ENCODE data around the gene ECE2.
A peak's percentile ranks its signal among the peaks of the same experiment; 100 is the strongest.

Gene ECE2

DNA sequence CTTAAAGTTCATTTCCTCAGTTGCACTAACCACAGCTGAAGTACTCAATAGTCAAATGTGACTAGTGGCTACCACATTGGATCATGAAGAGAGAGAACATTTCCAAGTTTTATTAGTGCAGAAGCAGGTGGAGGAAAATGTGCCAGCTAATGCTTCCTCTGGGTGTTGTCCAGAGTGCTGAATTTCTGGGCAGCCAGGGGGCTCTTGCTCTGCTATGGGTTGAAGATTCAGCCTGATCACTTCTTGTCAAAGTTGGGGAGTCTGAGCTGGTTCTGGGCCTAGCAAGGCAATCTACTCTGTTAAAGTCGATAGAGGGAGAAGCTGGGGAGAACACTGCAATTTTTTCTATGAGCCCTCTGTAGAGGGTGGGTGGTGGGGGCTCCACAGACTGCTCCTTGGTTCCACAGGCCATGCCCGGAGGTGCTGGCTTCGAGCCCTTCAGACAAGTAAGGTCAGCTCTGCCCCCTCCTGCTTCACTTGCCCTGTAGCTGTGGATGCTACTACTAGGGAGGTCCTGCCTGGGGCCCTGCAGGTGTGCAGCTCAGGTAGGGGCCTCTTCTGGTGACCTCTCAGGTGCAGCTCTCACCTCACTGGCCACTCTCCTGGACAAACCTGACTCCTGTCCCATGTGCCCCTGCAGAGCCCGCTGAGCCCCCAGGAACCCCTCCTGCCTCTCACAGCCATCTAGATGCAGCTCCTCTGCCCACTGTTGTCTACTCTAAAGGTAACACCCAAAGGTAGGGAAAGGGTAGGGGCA lies 35.3 kb upstream of the ECE2 start:
- FAIRE-seq, result no peak
- DNase-seq (ENCODE audit: low spot score), result no peak

DNA sequence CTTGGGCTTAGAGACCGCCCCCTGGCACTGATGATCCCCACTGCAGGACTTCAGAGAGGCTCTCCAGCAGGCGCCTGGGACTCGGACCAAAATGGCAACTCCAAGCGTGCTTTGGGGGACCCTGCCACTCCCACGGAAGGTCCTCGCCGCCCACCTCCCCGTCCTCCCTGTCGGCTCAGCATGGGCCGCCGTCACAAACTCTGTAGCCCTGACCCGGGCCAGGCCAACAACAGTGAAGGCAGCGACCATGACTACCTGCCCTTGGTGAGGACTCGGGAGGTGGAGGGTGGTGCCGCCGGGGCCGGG lies 34.7 kb upstream of the ECE2 start:
- no peak for FAIRE-seq
- DNase-seq (ENCODE audit: low spot score), result no peak

DNA sequence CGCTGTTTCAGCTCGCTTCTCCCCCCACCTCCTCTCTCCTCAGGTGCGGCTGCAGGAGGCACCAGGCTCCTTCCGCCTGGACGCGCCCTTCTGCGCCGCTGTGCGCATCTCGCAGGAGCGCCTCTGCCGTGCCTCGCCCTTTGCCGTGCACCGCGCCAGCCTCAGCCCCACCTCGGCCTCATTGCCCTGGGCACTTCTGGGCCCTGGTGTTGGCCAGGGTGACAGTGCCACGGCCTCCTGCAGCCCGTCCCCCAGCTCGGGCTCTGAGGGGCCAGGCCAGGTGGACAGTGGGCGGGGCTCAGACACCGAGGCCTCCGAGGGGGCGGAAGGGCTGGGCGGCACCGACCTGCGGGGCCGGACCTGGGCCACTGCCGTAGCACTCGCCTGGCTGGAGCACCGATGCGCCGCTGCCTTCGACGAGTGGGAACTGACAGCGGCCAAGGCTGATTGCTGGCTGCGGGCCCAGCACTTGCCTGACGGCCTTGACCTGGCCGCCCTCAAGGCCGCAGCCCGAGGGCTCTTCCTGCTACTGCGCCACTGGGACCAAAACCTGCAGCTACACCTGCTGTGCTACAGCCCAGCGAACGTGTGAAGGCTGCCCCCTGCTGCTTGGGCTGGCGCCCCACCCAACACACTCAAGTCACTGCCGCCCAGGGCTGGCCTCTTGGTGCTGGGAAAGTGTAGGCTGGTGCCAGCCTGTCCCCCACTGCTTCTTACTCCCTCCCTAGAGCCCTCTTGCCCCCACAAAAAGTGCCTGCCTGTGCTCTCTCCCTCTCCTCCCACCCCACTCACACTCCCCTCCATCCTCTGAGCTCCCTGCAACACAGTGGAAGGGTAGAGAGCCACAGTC lies 34.1 kb upstream of the ECE2 start:
- no peak for FAIRE-seq
- DNase-seq (ENCODE audit: low spot score), result no peak

GRCh38 chr3:184242297-184242685 lies 33.5 kb upstream of the ECE2 start:
- DNase-seq (ENCODE audit: low spot score) (no peak), FAIRE-seq (no peak)

DNA sequence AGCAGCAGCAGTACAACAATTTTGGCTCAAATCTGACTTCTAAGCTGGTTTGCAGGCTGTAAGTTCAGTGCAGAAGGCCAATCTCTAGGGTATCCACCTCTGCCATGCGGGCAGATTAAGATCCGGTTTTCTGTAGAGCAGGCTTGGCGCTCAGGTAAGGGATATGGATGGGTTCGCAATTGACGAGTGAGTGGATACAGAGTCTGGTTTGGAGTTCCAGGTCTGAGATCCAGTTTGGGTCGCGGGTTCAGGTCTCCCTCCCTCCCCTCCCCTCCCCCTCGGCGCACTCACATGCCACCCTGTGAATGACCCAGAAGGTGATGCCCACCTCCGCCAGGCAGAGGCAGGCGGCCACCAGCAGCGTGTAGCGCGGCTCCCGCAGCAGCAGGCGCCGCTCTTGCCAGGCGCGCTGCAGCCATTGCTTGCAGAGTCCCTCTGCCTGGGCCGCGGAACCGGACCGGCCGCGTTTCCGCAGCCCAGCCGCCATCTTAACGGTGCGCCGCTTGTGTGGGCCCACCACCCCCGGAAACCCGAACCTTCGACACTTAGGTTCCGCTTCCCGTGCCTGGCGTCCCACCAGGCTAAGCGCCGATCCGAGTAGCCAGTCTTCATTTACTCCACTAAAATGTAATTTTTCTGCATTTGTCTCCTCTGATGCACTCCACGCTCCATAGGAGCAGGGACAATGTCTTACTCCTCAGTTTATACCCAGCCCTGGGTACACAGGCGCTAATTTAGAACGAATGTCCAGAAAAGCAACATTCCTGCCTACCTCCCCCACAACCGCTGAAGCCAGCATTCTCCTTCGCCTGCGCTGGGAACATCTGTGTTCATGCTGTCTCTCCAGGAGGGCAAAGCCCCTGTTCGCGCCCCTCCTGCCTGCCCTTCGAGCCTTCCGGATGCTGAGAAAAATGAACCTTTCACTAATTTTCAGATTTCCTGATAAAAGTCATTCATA lies 27.1 kb upstream of the ECE2 start, which contains the start of gene ALG3:
Gene ALG3, minus strand, starts transcription at position 509 of the 958 bp plus-strand sequence. Its CDS starts 22 bp downstream, at position 487.
- peak; percentile 80 for DNase-seq (ENCODE audit: low spot score)
- FAIRE-seq, result no peak

DNA sequence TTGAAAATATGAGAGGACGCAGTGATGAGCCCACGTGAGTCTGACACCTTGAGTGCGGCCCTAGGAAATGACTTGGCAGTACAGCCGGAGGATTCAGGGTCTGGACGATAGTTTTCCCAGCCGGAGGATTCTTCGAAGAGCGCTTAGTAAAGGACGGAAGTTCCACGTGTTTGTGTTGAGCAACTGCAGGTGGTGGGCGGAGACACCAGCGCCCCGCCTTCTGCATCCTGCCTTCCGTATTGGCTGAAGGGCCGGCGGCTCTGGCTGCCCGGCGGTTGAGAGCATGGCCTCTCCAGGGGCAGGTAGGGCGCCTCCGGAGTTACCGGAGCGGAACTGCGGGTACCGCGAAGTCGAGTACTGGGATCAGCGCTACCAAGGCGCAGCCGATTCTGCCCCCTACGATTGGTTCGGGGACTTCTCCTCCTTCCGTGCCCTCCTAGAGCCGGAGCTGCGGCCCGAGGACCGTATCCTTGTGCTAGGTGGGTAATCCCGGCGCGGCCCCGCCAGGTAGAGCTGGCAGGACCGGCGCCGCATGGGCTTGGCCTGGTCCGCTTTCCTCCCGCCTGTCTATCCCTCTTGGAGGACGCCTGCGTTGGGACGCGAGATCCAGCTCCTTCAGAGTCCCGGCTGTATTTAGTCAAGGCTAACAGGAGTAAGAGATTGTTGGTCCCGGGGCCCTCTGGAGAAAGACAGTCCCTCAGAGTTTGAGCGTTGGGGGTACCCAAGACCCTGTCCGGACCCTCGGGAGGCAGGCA lies 26.2 kb upstream of the ECE2 start, which contains the start of gene EEF1AKMT4:
Gene EEF1AKMT4, plus strand, starts transcription at position 261 of the 755 bp plus-strand sequence. Its CDS starts 23 bp downstream, at position 284.
- peak; percentile 63 for FAIRE-seq

GRCh38 chr3:184250167-184250828 lies 25.5 kb upstream of the ECE2 start:
- FAIRE-seq (no peak), DNase-seq (ENCODE audit: low spot score) (peak; percentile 86)

More for the DNA sequence above, 26.2 kb upstream of the ECE2 start, which contains the start of gene EEF1AKMT4:
- peak; percentile 97 for DNase-seq (ENCODE audit: low spot score)

GRCh38 chr3:184255291-184256039 lies 20.4 kb upstream of the ECE2 start:
- FAIRE-seq (peak; percentile 48), DNase-seq (ENCODE audit: low spot score) (no peak)

DNA sequence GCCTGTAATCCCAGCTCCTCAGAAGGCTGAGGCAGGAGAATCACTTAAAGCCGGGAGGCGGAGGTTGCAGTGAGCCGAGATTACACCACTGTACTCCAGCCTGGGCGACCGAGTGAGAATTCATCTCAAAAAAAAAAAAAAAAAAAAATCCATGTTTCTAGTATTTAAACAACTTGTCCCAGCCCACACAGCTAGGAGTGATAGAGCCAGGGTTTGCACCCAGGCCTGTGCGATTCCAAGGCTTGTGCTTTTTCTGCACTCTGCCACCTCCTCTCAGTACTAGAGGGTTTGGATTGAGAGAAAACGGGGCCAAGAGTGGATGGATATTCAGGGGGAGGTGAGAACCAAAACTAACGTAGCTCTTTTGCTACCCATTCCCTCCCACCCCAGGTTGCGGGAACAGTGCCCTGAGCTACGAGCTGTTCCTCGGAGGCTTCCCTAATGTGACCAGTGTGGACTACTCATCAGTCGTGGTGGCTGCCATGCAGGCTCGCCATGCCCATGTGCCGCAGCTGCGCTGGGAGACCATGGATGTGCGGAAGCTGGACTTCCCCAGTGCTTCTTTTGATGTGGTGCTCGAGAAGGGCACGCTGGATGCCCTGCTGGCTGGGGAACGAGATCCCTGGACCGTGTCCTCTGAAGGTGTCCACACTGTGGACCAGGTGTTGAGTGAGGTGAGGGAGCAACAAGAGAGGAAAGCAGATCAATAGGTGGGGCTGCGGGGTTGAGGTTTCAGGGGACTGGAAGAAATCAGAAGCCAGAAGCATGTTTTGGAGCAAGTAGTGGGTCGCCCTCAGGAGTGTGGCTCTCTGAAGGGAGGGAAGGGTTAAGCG lies 18.5 kb upstream of the ECE2 start:
- FAIRE-seq (no peak), DNase-seq (ENCODE audit: low spot score) (no peak)

- DNase-seq (ENCODE audit: low spot score) (no peak), FAIRE-seq (no peak)
Observed at GRCh38 chr3:184258926-184259325, 16.9 kb upstream of the ECE2 start.

GRCh38 chr3:184259396-184259877 lies 16.4 kb upstream of the ECE2 start:
- FAIRE-seq (no peak), DNase-seq (ENCODE audit: low spot score) (no peak)

DNA sequence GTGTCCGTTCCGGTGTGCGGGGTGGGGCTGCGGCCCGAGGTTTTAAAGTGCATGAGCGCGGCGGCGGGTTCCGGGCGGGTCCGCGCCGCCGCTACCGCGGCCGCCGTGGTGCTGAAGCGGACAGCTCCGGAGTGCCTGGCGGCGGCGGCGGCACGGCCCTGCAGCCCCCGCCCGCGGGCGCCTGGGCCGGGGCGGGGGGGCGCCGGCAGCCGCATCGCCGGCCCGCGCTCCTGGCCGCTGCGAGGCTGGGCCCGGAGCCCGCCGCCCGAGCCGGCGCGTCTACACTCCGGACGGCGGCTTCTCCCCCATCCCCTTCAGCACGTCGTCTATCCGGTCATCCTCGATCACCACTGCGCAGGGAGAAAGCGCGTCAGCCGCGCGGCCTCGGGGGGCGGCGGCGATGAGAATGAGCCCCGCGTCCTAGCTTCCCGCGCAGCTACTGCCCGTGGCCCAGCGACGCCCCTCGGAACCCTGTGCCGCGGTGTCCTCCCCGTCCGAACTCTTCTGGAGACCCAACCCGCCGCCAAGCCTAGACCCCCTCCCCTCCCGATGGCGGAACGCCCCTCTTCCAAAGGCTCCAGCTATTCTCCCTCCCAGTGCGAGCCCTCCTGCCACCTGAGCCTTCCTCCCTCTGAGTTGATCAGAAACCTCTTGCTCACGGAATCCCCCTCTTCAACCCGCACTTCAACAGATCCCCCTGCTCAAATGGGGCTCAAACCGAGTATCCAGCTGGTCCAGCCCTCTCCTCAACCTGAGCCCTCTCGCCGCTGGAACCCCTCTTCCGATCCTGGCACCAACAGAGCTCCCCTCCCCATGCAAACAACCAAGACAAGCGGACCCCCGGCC lies 15.7 kb upstream of the ECE2 start:
- DNase-seq (ENCODE audit: low spot score), result peak; percentile 80
- FAIRE-seq, result peak; percentile 40

GRCh38 chr3:184260724-184261269 lies 15.0 kb upstream of the ECE2 start:
- no peak for DNase-seq (ENCODE audit: low spot score)
- no peak for FAIRE-seq

DNA sequence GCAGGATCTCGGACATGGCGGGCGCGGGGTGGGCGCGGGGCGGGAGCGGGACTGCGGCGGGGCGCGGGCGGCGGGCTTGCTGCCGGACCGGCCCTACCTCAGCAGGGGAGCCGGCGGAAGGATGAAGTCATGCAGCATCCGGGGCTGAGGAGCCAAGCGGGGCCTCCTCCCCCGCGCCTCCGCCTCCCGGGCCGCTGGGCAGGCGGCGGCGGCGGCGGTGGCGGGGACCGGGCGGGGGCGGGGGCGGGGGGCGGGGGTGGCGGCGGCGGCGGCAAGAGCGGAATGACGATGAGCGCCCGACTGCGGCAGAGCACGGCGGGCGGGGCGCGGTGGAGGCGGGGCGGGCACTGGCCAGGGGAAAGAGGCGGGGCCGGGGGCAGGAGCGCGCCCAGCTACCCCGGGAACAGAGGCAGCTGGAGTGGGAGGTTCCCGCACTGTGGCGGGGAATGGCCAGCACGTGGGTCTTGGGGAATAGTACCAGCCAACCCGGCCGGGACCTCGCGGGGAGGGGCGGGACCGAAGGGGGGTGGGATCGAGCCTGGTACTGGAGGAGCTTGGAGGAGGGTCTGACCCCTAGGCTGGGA lies 14.5 kb upstream of the ECE2 start, which contains the start of gene CAMK2N2:
Gene CAMK2N2, minus strand, starts transcription at position 284 of the 584 bp plus-strand sequence. Its CDS starts 268 bp downstream, at position 16.
- peak; percentile 96 for DNase-seq (ENCODE audit: low spot score)
- FAIRE-seq, result peak; percentile 37

DNA sequence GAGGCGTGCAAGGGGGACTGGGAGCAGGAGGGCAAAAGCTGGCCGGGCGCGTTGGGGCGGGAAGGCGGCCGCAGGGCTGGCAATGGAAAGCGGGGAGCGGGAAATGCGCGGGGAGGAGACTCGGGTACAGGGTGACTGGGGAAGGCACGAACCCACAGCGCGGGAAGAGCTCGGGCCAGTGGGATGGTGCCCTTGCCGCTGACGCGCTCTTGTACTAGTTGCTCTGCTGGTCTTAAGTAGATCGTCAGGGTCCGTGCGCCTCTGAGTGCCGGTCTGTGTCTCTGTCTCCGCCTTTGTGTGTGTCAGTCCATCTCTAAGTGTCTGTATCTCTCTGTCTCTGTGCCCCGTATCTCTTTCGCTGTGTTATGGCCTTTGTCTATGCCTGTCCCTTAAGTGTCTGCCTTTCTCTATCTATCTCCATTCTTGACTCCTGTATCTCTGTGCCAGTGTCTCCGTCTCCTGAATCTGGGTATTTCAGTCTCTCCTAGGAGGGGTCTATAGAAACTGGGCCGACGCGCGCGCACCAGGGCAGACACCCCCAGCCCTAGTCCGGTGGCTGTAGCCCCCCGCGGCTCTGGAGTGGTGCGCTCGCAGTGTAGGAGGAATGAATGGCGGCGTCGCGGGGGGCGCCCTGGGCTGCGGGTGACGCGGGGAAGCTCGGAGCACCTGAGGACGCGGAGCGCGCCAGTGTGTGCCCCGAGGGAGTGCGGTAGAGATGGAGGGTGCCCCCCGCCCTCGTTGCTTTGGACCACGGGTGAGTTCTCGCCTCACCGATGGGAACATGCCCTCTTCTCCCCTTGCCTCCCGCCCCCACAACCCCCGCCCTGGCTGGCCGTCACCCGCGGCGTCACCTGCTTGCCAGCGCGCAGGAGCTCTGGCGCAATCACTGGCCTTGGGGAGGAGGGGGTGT lies 13.7 kb upstream of the ECE2 start:
- DNase-seq (ENCODE audit: low spot score), result no peak
- FAIRE-seq, result peak; percentile 9

Data from urothelium cell line (cell line).